ENCODE measurements around the gene AXIN1. TPM values are rescaled to one million over a fixed set of nuclear protein-coding genes. Genes with fewer than 3 reads are reported as not detected.

AXIN1 gene
- total RNA-seq, 1 experiment from 2014 or later = 53.3 TPM

DNA sequence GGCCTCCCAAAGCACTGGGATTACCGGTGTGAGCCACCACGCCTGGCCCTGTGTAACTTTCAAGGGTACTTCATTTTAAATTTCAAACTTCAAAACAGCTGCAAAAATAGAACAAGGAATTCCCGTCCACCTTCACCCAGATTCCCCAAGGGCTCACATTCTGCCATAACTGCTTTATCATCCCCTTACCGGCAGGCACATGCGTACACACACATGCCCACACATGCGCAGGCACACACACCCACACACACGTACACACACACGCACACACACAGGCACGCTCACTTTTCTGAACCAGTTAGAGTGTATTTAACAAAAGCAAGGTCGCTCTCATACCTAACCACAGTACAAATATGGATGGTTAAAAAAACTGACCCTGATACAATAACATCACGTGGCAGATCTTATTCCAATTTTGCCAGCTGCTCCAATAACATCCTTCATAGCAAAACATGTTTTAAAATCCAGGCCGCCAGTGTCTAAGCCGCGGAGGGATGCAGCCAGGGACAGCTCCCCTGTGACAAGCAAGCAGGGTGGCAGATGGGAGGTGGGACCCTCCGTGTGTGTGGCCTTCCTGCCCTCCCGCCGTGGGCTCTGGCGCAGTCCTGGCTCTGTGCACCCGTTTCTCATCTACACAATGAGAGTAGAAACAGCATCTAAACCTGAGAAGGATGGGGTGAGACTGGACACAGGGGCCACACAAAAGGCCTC is 46.5 kb downstream of the AXIN1 start:
- Histone ChIP-seq H3K9me3 (ENCODE audit: control insufficient read depth, insufficient read depth, low read depth, low read length) (no peaks in the 10 kb centered on the region), H3K4me3 (ENCODE audit: low read depth in 2 of 2, low read length in 2 of 2) (no peak overlapping the region), H3K36me3 (ENCODE audit: control insufficient read depth, insufficient read depth, low read length) (no peaks in the 10 kb centered on the region), H3K27me3 (ENCODE audit: control insufficient read depth, insufficient read depth, low read length) (no peaks in the 10 kb centered on the region), H3K27ac (ENCODE audit: low read length) (no peak overlapping the region), H3K4me1 (ENCODE audit: control insufficient read depth, insufficient read depth, low read length) (no peaks in the 10 kb centered on the region)
- ChIA-PET POLR2A (no interaction called here), CTCF (no interaction called here)
- DNase-seq (ENCODE audit: low read depth, low spot score) (no peak), ATAC-seq (no peak)
- BruUV-seq (replicated peaks) = no TSS peak
- in situ Hi-C loops (cut with HindIII; ENCODE audit: low pct_unique_long_range_greater_than_20kb, low sequenced_read_pairs) (no loop called here), intact Hi-C loops (cut with micrococcal nuclease; ENCODE audit: unreplicated experiment) (no loop called here)
- no peak for TF ChIP-seq POLR2AphosphoS5 (IDR thresholded peaks at IDR 0.05; ENCODE audit: low read depth, low read length)
- TF ChIP-seq, protein P1, sequence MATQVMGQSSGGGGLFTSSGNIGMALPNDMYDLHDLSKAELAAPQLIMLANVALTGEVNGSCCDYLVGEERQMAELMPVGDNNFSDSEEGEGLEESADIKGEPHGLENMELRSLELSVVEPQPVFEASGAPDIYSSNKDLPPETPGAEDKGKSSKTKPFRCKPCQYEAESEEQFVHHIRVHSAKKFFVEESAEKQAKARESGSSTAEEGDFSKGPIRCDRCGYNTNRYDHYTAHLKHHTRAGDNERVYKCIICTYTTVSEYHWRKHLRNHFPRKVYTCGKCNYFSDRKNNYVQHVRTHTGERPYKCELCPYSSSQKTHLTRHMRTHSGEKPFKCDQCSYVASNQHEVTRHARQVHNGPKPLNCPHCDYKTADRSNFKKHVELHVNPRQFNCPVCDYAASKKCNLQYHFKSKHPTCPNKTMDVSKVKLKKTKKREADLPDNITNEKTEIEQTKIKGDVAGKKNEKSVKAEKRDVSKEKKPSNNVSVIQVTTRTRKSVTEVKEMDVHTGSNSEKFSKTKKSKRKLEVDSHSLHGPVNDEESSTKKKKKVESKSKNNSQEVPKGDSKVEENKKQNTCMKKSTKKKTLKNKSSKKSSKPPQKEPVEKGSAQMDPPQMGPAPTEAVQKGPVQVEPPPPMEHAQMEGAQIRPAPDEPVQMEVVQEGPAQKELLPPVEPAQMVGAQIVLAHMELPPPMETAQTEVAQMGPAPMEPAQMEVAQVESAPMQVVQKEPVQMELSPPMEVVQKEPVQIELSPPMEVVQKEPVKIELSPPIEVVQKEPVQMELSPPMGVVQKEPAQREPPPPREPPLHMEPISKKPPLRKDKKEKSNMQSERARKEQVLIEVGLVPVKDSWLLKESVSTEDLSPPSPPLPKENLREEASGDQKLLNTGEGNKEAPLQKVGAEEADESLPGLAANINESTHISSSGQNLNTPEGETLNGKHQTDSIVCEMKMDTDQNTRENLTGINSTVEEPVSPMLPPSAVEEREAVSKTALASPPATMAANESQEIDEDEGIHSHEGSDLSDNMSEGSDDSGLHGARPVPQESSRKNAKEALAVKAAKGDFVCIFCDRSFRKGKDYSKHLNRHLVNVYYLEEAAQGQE (IDR thresholded peaks at IDR 0.05; ENCODE audit: insufficient read depth in 1 of 2, low read depth in 2 of 2, low read length in 1 of 2) = no peak
- no peak for TF ChIP-seq TCF7L2 (IDR thresholded peaks at IDR 0.05; ENCODE audit: low read depth, low read length)
- TF ChIP-seq CTCF (IDR thresholded peaks at IDR 0.05) = no peak
- no peak for TF ChIP-seq SIN3A (IDR thresholded peaks at IDR 0.05; ENCODE audit: borderline replicate concordance, insufficient read depth, low read depth, low read length)

DNA sequence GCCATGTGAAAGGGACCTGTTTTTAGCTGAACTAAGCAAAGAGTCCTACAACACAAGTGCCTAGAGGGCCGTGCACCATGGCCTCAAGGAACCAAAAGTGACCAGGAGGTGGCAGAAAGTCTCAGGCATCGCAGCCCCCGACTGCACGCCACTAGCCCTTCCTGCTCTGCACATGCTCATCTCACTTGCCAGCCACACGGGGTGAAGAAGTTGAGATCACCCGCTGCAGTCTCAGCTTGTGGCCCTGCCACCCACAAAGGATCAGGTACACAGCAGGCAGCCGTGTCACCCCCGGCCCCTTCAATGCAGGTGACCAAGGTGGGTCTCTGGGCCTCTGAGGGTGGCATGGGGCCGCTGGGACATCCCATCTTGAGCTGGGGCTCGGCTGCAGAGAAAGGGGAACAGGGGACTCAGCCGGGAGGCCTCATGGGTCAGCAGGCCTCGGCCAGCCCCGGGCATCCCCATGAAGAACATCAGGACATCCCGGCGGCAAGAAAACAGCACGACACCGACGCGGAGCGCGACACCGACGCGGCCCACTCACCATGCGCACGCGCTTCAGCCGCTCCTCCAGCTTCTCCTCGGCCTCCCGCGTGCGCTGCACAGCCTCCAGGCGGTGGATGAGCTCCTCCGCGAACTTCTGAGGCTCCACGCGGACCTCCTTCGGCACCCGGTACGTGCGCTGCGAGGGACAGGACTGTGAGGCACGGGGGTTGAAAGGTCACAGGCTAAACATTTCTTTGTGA is 48.6 kb downstream of the AXIN1 start:
- BruUV-seq (replicated peaks) = no TSS peak
- intact Hi-C loops (cut with micrococcal nuclease; ENCODE audit: unreplicated experiment) = no loop called here

More for the DNA sequence above, 48.6 kb downstream of the AXIN1 start:
- CTCF ChIA-PET = no interaction called here
- Histone ChIP-seq H3K4me3 (ENCODE audit: low read depth in 2 of 2, low read length in 2 of 2) (no peak overlapping the region), H3K9me3 (ENCODE audit: control insufficient read depth, insufficient read depth, low read depth, low read length) (no peaks in the 10 kb centered on the region), H3K36me3 (ENCODE audit: control insufficient read depth, insufficient read depth, low read length) (no peaks in the 10 kb centered on the region), H3K27me3 (ENCODE audit: control insufficient read depth, insufficient read depth, low read length) (no peaks in the 10 kb centered on the region), H3K4me1 (ENCODE audit: control insufficient read depth, insufficient read depth, low read length) (no peaks in the 10 kb centered on the region), H3K27ac (ENCODE audit: low read length) (no peak overlapping the region)
- no peak for DNase-seq (ENCODE audit: low read depth, low spot score)
- in situ Hi-C loops (cut with HindIII; ENCODE audit: low pct_unique_long_range_greater_than_20kb, low sequenced_read_pairs) = no loop called here
- POLR2A ChIA-PET = no interaction called here
- peak; percentile 66 for ATAC-seq
- TF ChIP-seq, protein P1 (IDR thresholded peaks at IDR 0.05; ENCODE audit: insufficient read depth in 1 of 2, low read depth in 2 of 2, low read length in 1 of 2) = no peak
- TF ChIP-seq TCF7L2 (IDR thresholded peaks at IDR 0.05; ENCODE audit: low read depth, low read length) (no peak), CTCF (IDR thresholded peaks at IDR 0.05) (no peak), SIN3A (IDR thresholded peaks at IDR 0.05; ENCODE audit: borderline replicate concordance, insufficient read depth, low read depth, low read length) (no peak)
